Ectodermal cell (in vitro differentiated cells): ENCODE data around the gene SCAMP2.

Experiments
- H3K27ac ChIP-seq: 2 replicates; pipeline ENCODE4 v1.7.0; 2013; ENCODE audit warnings: mild to moderate bottlenecking, low read depth, low read length; ENCODE audit not compliant: insufficient read depth, poor library complexity, severe bottlenecking
- H3K27me3 ChIP-seq: 2 replicates; pipeline ENCODE4 v1.7.0; 2013; ENCODE audit warnings: mild to moderate bottlenecking, low read length; ENCODE audit not compliant: insufficient read depth, control insufficient read depth, poor library complexity, severe bottlenecking
- H3K36me3 ChIP-seq: one replicate; pipeline ENCODE4 v1.7.0; 2013; ENCODE audit warnings: low read length; ENCODE audit not compliant: control insufficient read depth, insufficient read depth
- H3K4me1 ChIP-seq: one replicate; pipeline ENCODE4 v1.7.0; 2013; ENCODE audit warnings: low read length; ENCODE audit not compliant: control insufficient read depth, insufficient read depth
- H3K4me3 ChIP-seq: 2 replicates; pipeline ENCODE4 v1.7.0; 2013; ENCODE audit warnings: low read depth, low read length, control low read depth; ENCODE audit not compliant: insufficient read depth
- H3K9me3 ChIP-seq: 2 replicates; pipeline ENCODE4 v1.7.0; 2013; ENCODE audit warnings: mild to moderate bottlenecking, low read length, moderate library complexity; ENCODE audit not compliant: control insufficient read depth
- WGBS, 2 experiments: methylation state at CpG; one replicate each; pipeline ENCODE4 v1.1.7; 2013; ENCODE audit warnings: missing lambda C conversion rate in 2 of 2; 5-methylcytosine and 5-hydroxymethylcytosine counted together

Gene SCAMP2

GRCh38 chr15:74847432-74847831, 25.7 kb downstream of the SCAMP2 start:
- H3K4me3 ChIP-seq, result no peak overlapping the region
- H3K27me3 ChIP-seq, result no peaks in the 10 kb centered on the region
- H3K36me3 ChIP-seq, result peaks cover 14% of the 10 kb centered on the region
- 90 to 94% methylated on average over 3 of the region's 3 CpGs for WGBS, 2 experiments
- no peak overlapping the region for H3K27ac ChIP-seq
- H3K4me1 ChIP-seq, result peaks cover 19% of the 10 kb centered on the region
- no peaks in the 10 kb centered on the region for H3K9me3 ChIP-seq

- peaks cover 2% of the 10 kb centered on the region for H3K36me3 ChIP-seq
- H3K27ac ChIP-seq, result no peak overlapping the region
- H3K4me1 ChIP-seq, result peaks cover 26% of the 10 kb centered on the region
- no peaks in the 10 kb centered on the region for H3K9me3 ChIP-seq
- WGBS, 2 experiments, result 93 to 94% methylated on average over 4 of the region's 4 CpGs
- H3K27me3 ChIP-seq, result no peaks in the 10 kb centered on the region
- H3K4me3 ChIP-seq, result no peak overlapping the region
Observed at GRCh38 chr15:74845581-74845980, 27.6 kb downstream of the SCAMP2 start.

- no peaks in the 10 kb centered on the region for H3K9me3 ChIP-seq
- H3K4me3 ChIP-seq, result no peak overlapping the region
- WGBS, 2 experiments, result 95% methylated on average over 5 of the region's 5 CpGs
- H3K36me3 ChIP-seq, result no peaks in the 10 kb centered on the region
- H3K4me1 ChIP-seq, result peaks cover 26% of the 10 kb centered on the region
- H3K27me3 ChIP-seq, result no peaks in the 10 kb centered on the region
- H3K27ac ChIP-seq, result no peak overlapping the region
Observed at GRCh38 chr15:74845208-74845568, 28.0 kb downstream of the SCAMP2 start.

DNA sequence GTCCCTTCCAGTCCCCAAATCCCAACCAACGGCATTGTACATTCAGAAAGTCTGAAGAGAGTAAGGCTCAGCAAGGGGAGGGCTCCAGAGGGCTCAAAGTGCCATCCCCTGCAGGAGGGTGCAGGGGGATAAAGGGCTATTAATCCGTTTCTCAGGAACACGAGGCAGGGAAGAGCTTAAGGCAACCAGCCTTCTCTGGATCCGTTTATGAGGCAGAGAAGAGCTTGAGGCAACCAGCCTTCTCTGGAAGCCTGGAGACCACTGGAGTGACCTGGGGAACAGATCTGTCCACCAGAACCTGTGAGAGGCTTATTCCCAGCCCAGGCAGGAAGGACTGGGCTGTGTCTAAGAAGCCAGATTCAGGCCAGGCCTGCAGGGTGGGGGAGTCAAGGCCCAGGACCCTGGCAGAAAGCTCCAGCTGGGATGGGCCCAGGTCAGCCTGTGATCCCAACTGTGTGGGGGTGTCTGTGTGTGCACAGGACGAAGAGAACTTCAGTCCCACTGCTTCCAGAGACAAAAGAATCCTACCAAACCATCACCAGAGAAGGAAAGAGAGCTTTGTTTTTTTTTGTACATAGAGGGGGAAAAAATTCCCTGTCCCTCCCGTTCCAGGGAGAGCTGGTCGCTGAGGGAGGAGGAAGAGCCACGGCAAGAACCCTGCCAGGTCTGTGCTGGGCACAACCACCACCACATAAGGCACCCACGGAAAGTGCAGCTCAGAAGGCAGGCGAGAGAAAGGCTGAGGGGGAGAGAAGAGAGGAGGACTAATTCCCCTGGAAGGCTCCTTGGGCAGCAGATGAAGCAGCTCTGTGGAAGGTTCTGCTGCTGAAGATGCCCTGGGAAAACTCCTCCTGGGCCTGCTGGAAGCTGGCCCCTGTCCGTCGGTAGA, 28.6 kb downstream of the SCAMP2 start:
- Histone ChIP-seq H3K27ac (peak overlapping the region; percentile 51), H3K4me3 (no peak overlapping the region), H3K4me1 (peaks cover 26% of the 10 kb centered on the region), H3K9me3 (no peaks in the 10 kb centered on the region), H3K36me3 (no peaks in the 10 kb centered on the region), H3K27me3 (no peaks in the 10 kb centered on the region)
- WGBS, 2 experiments, result 76 to 80% methylated on average over 11 of the region's 12 CpGs

DNA sequence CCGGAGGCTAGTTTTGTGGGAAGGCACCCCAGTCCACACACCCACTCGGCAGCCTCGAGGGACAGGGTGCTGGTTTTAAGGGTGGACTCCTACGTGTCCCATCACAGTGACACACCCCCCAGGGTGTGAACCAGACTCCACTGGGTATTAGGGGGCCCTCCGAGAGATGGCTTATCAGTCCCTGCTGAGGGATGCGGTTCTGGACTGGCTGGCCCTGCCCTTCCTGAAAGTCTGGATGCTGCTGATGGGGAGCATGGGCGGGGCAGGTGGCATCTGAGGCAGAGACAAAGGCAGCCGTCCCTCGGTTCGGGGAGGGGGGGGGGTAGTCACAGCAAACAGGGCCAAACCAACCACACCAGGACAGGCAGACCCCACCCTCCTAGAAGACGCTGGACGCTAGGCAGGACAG, 29.3 kb downstream of the SCAMP2 start:
- Histone ChIP-seq H3K4me1 (peaks cover 26% of the 10 kb centered on the region), H3K27ac (peak overlapping the region; percentile 87), H3K9me3 (no peaks in the 10 kb centered on the region), H3K4me3 (no peak overlapping the region), H3K36me3 (no peaks in the 10 kb centered on the region), H3K27me3 (no peaks in the 10 kb centered on the region)
- 66 to 67% methylated on average over 12 of the region's 12 CpGs for WGBS, 2 experiments

- peaks cover 26% of the 10 kb centered on the region for H3K4me1 ChIP-seq
- no peaks in the 10 kb centered on the region for H3K27me3 ChIP-seq
- 22 to 29% methylated on average over 17 to 18 of the region's 18 CpGs for WGBS, 2 experiments
- H3K9me3 ChIP-seq, result no peaks in the 10 kb centered on the region
- peak overlapping the region; percentile 97 for H3K4me3 ChIP-seq
- peak overlapping the region; percentile 87 for H3K27ac ChIP-seq
- H3K36me3 ChIP-seq, result no peaks in the 10 kb centered on the region
Observed at GRCh38 chr15:74843445-74843828, 29.7 kb downstream of the SCAMP2 start.

DNA sequence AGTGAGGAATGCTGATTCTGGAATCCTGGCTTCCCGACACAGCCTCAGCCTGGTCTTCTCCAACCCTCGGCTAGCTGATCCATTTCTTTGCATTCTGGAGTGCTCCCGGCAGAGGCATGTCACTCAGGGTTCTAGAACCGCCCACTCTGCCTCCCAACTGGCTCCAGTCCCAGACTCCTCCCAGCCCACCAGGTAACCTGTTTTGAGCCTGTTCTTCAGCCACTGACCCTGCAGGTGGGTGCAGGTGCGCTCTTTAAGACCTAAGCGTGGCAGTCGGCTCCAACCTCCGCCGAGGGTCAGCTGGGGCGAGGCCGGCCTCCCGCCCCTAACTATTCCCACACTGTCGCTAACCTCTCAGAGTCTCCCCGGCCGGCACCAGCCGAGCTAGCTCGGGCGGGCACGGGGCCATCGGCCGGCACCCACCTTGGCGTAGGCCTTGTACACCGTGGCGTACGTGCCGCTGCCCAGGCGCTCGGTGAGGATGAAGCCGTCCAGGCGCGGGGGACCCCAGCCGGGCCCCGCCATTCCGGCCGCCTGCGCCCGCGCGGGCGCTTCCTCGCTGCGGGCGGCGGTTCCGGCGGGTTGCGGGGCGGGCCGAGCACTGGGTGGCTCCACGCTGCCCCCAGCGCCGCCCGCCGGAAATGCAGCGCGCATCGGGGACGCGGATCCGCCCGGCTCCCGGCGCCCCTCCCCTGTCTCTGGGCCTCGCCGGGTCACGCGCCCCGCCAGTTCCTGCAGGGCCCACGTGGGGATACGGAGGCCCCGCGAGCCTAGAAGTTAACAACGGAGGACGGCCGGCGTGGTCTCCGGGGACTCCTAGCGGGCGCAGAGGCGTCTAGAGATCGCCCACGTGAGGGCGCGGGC, 30.4 kb downstream of the SCAMP2 start, which contains the start of gene ULK3:
ULK3 (minus strand) TSS at position 576 of the 864 bp plus-strand sequence; CDS start at position 525, 51 bp downstream.
- Histone ChIP-seq H3K27ac (peak within 1 kb of the TSS; percentile 87), H3K36me3 (no peaks in the 10 kb centered on the region), H3K9me3 (no peaks in the 10 kb centered on the region), H3K4me1 (peaks cover 26% of the 10 kb centered on the region), H3K27me3 (no peaks in the 10 kb centered on the region), H3K4me3 (peak within 1 kb of the TSS; percentile 97)
- WGBS, 2 experiments, result 0% methylated on average over 84 of the region's 84 CpGs

- no peaks in the 10 kb centered on the region for H3K36me3 ChIP-seq
- H3K4me3 ChIP-seq, result peak overlapping the region; percentile 97
- 88% methylated on average over 14 of the region's 14 CpGs for WGBS, 2 experiments
- H3K27ac ChIP-seq, result no peak overlapping the region
- H3K4me1 ChIP-seq, result peaks cover 26% of the 10 kb centered on the region
- no peaks in the 10 kb centered on the region for H3K9me3 ChIP-seq
- no peaks in the 10 kb centered on the region for H3K27me3 ChIP-seq
Observed at GRCh38 chr15:74841891-74842373, 31.2 kb downstream of the SCAMP2 start.

DNA sequence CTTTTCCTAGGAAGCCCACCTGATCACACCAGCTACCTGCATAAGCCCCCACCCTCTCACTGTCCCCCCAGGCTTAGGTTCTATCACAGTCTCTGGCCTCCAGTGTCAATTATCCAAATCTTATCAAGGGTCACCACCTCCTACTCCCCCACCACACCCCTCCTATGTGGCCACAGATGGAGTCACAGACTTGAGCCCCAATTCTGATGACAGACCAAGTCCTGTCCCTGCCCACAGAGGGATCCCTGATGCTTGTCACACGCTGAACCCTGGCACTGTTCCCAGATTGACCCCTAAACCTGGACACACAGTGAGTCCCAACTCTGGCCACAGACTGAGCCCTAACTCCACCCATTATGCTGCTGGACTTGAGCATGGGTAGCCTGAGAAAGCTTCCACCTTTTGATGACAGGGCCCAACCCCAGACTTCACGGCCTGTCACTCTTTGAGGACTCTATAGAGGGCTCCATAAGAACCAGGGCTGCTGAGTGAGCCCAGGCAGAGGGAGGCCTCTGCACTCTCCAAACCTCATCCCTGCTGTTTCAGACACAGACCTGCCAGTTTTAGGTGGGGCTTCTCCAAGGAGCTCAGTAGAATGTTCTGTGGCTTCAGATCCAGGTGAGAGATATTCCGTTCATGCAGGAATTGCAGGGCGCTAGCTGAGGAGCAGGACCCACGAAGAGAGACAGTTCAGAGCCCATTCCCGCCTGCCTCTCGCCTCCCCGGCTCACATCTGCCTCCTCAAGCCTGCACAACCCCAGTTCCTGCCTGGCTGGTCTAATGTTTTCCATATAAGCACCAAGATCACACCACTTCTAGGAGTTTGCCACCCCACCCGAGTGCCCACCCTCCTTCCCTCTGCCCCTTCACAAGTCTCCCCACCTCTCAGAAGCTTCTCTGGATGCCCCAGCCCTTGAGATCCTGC, 32.1 kb downstream of the SCAMP2 start:
- H3K27ac ChIP-seq, result no peak overlapping the region

More for the DNA sequence above, 32.1 kb downstream of the SCAMP2 start:
- Histone ChIP-seq H3K27me3 (no peaks in the 10 kb centered on the region), H3K9me3 (no peaks in the 10 kb centered on the region), H3K4me1 (peaks cover 26% of the 10 kb centered on the region), H3K36me3 (no peaks in the 10 kb centered on the region), H3K4me3 (no peak overlapping the region)
- WGBS, 2 experiments, result 95% methylated on average over 9 of the region's 9 CpGs
